ENCODE data around the gene ATP5F1B. TPM values are rescaled to one million over a fixed set of nuclear protein-coding genes. Genes with fewer than 3 reads are reported as not detected.

Gene ATP5F1B
- total and polyA plus RNA-seq, 2 of the 13 experiments (the other 11 are each of a cell fraction or from before 2014, with no cell fraction given) = 1,051 to 1,180 TPM

- TF ChIP-seq NFE2L1 (CRISPR knock-in tag; IDR thresholded peaks at IDR 0.05; ENCODE audit: borderline replicate concordance) = no peak
- peak; percentile 60; the same call in 1 of the 2 replicates for TF ChIP-seq ATF3 (CRISPR knock-in tag; IDR thresholded peaks at IDR 0.05)
- TF ChIP-seq GPBP1L1 (CRISPR knock-in tag; IDR thresholded peaks at IDR 0.05) = no peak
- TF ChIP-seq KAT8 (CRISPR knock-in tag; IDR thresholded peaks at IDR 0.05) = peak; percentile 79
- TF ChIP-seq ELF3 (CRISPR knock-in tag; IDR thresholded peaks at IDR 0.05) = peak; percentile 79
- no peak for TF ChIP-seq ZNF512B (CRISPR knock-in tag; IDR thresholded peaks at IDR 0.05; ENCODE audit: borderline replicate concordance)
- peak; percentile 75 for TF ChIP-seq TARDBP (CRISPR knock-in tag; IDR thresholded peaks at IDR 0.05)
- TF ChIP-seq RELA (CRISPR knock-in tag; IDR thresholded peaks at IDR 0.05) = 0 out of 2 replicates have a peak, but pooled peaks have one; percentile 83
- 0 out of 2 replicates have a peak, but pooled peaks have one; percentile 45 for TF ChIP-seq NFKBIZ (CRISPR knock-in tag; IDR thresholded peaks at IDR 0.05)
- TF ChIP-seq RFXAP (CRISPR knock-in tag; IDR thresholded peaks at IDR 0.05; ENCODE audit: borderline replicate concordance) = no peak; the same call in 1 of the 2 replicates
- TF ChIP-seq LCORL (IDR thresholded peaks at IDR 0.05) = no peak
- peak; percentile 61; the same call in 1 of the 2 replicates for TF ChIP-seq LCORL (CRISPR knock-in tag; IDR thresholded peaks at IDR 0.05)
- no peak for TF ChIP-seq ZNF609 (CRISPR knock-in tag; IDR thresholded peaks at IDR 0.05; ENCODE audit: borderline replicate concordance)
- TF ChIP-seq MAF1 (CRISPR knock-in tag; IDR thresholded peaks at IDR 0.05; ENCODE audit: borderline replicate concordance) = no peak
- no peak for TF ChIP-seq PHF20 (CRISPR knock-in tag; IDR thresholded peaks at IDR 0.05)
- TF ChIP-seq RARG (CRISPR knock-in tag; IDR thresholded peaks at IDR 0.05; ENCODE audit: low read depth) = no peak
- peak; percentile 64; the same call in 1 of the 2 replicates for TF ChIP-seq ZNF784 (CRISPR knock-in tag; IDR thresholded peaks at IDR 0.05; ENCODE audit: borderline replicate concordance)
- peak; percentile 61 for TF ChIP-seq RBFOX2 (IDR thresholded peaks at IDR 0.05; ENCODE audit: low read depth, low read length)
- no peak for TF ChIP-seq POLR2AphosphoS2 (IDR thresholded peaks at IDR 0.05; ENCODE audit: low read depth, low read length)
- TF ChIP-seq JUN (CRISPR knock-in tag; IDR thresholded peaks at IDR 0.05) = no peak
- TF ChIP-seq POLR2A (IDR thresholded peaks at IDR 0.05; ENCODE audit: insufficient read depth in 1 of 2, low read depth in 2 of 2, low read length in 2 of 2) = peak in 1 of 2 experiments; percentile 45; a peak in 1 of 4 replicates
- no peak for TF ChIP-seq ZZZ3 (CRISPR knock-in tag; IDR thresholded peaks at IDR 0.05; ENCODE audit: borderline replicate concordance)
Measured at GRCh38 chr12:56630180-56630632, 15.6 kb downstream of the ATP5F1B start, which contains the start of gene BAZ2A (continued).

All from HepG2 (cell line).